ENCODE measurements around the gene RTN1.

DNA sequence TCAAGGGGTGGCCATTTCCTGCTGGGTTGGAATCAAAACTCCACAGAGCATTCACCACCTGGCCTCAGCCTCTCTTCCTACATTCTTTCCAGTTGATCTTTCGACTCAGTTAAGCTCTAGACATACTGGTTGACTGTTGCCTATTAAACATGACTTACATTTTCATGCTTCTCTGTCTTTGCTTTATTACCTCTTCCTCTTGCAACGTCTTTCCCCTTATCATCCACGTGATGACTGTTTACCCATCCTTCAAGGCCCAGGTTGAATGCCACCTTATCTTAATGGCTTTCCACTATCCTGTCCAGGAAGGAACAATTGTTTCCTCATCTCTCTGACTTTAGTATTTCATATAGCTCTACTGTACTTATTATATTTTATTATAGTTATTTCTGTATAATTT lies 269.5 kb downstream of the RTN1 start:
- TF ChIP-seq EHMT2 (IDR thresholded peaks at IDR 0.05; ENCODE audit: low read depth) (no peak), POLR2AphosphoS2 (conservative IDR thresholded peaks at IDR 0.05; ENCODE audit: low read length) (no peak), POLR2A (IDR thresholded peaks at IDR 0.05; ENCODE audit: low read length) (no peak), JUNB (IDR thresholded peaks at IDR 0.05) (no peak), RFX5 (IDR thresholded peaks at IDR 0.05) (no peak), BHLHE40 (IDR thresholded peaks at IDR 0.05; ENCODE audit: low read depth, low read length) (no peak)
- TF ChIP-seq, protein P1, sequence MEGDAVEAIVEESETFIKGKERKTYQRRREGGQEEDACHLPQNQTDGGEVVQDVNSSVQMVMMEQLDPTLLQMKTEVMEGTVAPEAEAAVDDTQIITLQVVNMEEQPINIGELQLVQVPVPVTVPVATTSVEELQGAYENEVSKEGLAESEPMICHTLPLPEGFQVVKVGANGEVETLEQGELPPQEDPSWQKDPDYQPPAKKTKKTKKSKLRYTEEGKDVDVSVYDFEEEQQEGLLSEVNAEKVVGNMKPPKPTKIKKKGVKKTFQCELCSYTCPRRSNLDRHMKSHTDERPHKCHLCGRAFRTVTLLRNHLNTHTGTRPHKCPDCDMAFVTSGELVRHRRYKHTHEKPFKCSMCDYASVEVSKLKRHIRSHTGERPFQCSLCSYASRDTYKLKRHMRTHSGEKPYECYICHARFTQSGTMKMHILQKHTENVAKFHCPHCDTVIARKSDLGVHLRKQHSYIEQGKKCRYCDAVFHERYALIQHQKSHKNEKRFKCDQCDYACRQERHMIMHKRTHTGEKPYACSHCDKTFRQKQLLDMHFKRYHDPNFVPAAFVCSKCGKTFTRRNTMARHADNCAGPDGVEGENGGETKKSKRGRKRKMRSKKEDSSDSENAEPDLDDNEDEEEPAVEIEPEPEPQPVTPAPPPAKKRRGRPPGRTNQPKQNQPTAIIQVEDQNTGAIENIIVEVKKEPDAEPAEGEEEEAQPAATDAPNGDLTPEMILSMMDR (IDR thresholded peaks at IDR 0.05): no peak
